ENCODE measurements around the gene ADAMTSL2. TPM values are rescaled to one million over a fixed set of nuclear protein-coding genes. Genes with fewer than 3 reads are reported as not detected.

The ADAMTSL2 gene
- total and polyA plus RNA-seq, 10 donors: 1.6 to 11.7 (median 4.3) TPM

GRCh38 chr9:133553973-133554713 is 19.6 kb downstream of the ADAMTSL2 start:
- H3K4me3 ChIP-seq: no peak overlapping the region
- WGBS, 5 donors: 88 to 94% (median 90%) methylated on average over 27 to 31 of the region's 31 CpGs
- intact Hi-C loops (cut with DNase I; ENCODE audit: low total_unique reads): no loop called here
- TF ChIP-seq CTCF (IDR thresholded peaks at IDR 0.05 in 8 of 11, conservative IDR thresholded peaks at IDR 0.05 in 3 of 11) (no peak), POLR2AphosphoS5 (IDR thresholded peaks at IDR 0.05) (no peak), POLR2A (IDR thresholded peaks at IDR 0.05) (no peak)
- no peaks in the 10 kb centered on the region for H3K9me3 ChIP-seq
- H3K36me3 ChIP-seq: peaks cover 0 to 29% (median 0%) of the 10 kb centered on the region in 6 donors
- no peak for DNase-seq
- H3K4me1 ChIP-seq: peaks cover 3 to 20% (median 15%) of the 10 kb centered on the region in 6 donors
- H3K27me3 ChIP-seq (replicated peaks in 1 of 7): peaks cover 0 to 61% (median 6%) of the 10 kb centered on the region in 7 donors
- no peak overlapping the region for H3K27ac ChIP-seq

GRCh38 chr9:133554729-133555128 is 20.2 kb downstream of the ADAMTSL2 start:
- Histone ChIP-seq H3K4me3 (no peak overlapping the region), H3K9me3 (no peaks in the 10 kb centered on the region), H3K4me1 (peaks cover 3 to 20% (median 15%) of the 10 kb centered on the region in 6 donors), H3K36me3 (peaks cover 0 to 29% (median 0%) of the 10 kb centered on the region in 6 donors), H3K27me3 (replicated peaks in 1 of 7) (peaks cover 0 to 63% (median 6%) of the 10 kb centered on the region in 7 donors), H3K27ac (no peak overlapping the region)
- WGBS, 5 donors: 82 to 95% (median 89%) methylated on average over 8 of the region's 8 CpGs
- intact Hi-C loops (cut with DNase I; ENCODE audit: low total_unique reads): no loop called here
- no peak for DNase-seq
- TF ChIP-seq CTCF (IDR thresholded peaks at IDR 0.05 in 8 of 11, conservative IDR thresholded peaks at IDR 0.05 in 3 of 11): no peak
- no peak for TF ChIP-seq POLR2AphosphoS5 (IDR thresholded peaks at IDR 0.05)
- TF ChIP-seq POLR2A (IDR thresholded peaks at IDR 0.05): no peak

- intact Hi-C loops (cut with DNase I; ENCODE audit: low total_unique reads): no loop called here
- Histone ChIP-seq H3K9me3 (no peaks in the 10 kb centered on the region), H3K27ac (no peak overlapping the region), H3K4me1 (peaks cover 3 to 20% (median 15%) of the 10 kb centered on the region in 6 donors), H3K36me3 (peaks cover 0 to 32% (median 0%) of the 10 kb centered on the region in 6 donors), H3K4me3 (no peak overlapping the region), H3K27me3 (replicated peaks in 1 of 7) (peaks cover 0 to 69% (median 6%) of the 10 kb centered on the region in 7 donors)
- no peak for TF ChIP-seq POLR2A (IDR thresholded peaks at IDR 0.05)
- no peak for TF ChIP-seq POLR2AphosphoS5 (IDR thresholded peaks at IDR 0.05)
- TF ChIP-seq CTCF (IDR thresholded peaks at IDR 0.05 in 8 of 11, conservative IDR thresholded peaks at IDR 0.05 in 3 of 11): no peak
- WGBS, 5 donors: 73 to 89% (median 84%) methylated on average over 5 of the region's 5 CpGs
- no peak for DNase-seq
Measured at GRCh38 chr9:133556354-133556753, 21.9 kb downstream of the ADAMTSL2 start.

- Histone ChIP-seq H3K36me3 (peaks cover 0 to 33% (median 0%) of the 10 kb centered on the region in 6 donors), H3K27me3 (replicated peaks in 1 of 7) (peaks cover 0 to 76% (median 6%) of the 10 kb centered on the region in 7 donors), H3K9me3 (no peaks in the 10 kb centered on the region), H3K4me3 (no peak overlapping the region), H3K27ac (peak overlapping the region in 4 of 8 donors; percentile 27 to 60 (median 46)), H3K4me1 (peaks cover 3 to 20% (median 15%) of the 10 kb centered on the region in 6 donors)
- intact Hi-C loops (cut with DNase I; ENCODE audit: low total_unique reads): no loop called here
- no peak for DNase-seq
- 93 to 100% (median 94%) methylated on average over 6 to 9 of the region's 9 CpGs for WGBS, 5 donors
- TF ChIP-seq POLR2A (IDR thresholded peaks at IDR 0.05) (no peak), CTCF (IDR thresholded peaks at IDR 0.05 in 8 of 11, conservative IDR thresholded peaks at IDR 0.05 in 3 of 11) (no peak), POLR2AphosphoS5 (IDR thresholded peaks at IDR 0.05) (no peak)
Measured at GRCh38 chr9:133557581-133557980, 23.1 kb downstream of the ADAMTSL2 start.

All from spleen (tissue), 11 donors.